GM15510 (cell line): ENCODE data around the gene ABI1.

Experiments
- POLR2A ChIP-seq: IDR thresholded peaks from 3 replicates; pipeline ENCODE4 v1.6.1; 2011; ENCODE audit warnings: borderline replicate concordance; ENCODE audit not compliant: insufficient read length; ENCODE audit errors: extremely low read depth

Gene ABI1

DNA sequence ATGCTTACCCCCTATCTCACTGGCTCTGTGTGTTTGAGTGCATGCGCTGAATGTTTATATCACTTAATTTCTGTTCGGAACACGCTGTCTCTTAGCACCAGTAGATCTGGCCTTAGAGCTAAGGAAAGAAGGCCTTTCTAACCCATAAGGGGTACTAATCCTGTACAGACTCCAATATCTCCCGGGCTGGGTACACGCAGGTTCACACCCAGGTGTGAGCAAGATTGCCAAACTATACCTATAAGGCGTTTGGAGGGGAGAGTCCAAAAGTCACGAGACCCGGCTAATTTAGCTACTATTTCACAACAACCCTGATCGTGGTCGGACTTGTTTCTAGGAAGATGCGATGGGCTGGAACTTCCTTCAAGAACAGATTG is 164.0 kb downstream of the ABI1 start:
- TF ChIP-seq POLR2A: no peak
